ENCODE results near the gene ARPC4.
"Not testable (repeated sequence)": the region's sequence is repeated elsewhere in the genome, so short reads cannot be mapped to it uniquely, and the experiment has no call there.

Gene ARPC4

GRCh38 chr3:9825451-9826040 lies 32.7 kb downstream of the ARPC4 start:
- DNase-seq (ENCODE audit: low read depth) = no peak

- no peak for DNase-seq (ENCODE audit: low read depth)
These were observed 34.1 kb downstream of the ARPC4 start for GRCh38 chr3:9826815-9827573.

- no peak for DNase-seq (ENCODE audit: low read depth)
These were observed 36.2 kb downstream of the ARPC4 start for GRCh38 chr3:9828801-9829755.

- no peak for DNase-seq (ENCODE audit: low read depth)
These were observed 38.4 kb downstream of the ARPC4 start for GRCh38 chr3:9831253-9831652.

DNA sequence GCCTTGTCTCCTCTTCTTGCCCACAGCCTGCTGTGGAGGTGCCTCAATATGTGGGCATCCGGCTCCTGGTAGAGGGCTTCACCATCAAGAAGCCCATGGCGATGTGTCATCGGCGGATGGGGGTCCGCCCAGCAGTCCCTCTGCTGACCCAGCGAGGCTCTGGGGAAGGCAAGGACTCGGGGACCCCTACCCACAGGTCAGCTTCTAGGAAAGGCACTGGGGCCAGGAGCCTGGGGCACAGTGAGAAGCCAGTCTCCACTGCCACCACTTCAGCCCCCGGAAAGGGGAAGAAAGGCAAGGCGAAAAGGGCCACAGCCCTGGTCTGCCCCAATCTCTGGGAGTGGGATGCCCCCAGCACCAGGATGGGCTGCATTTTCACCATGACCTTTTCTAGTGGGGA lies 40.2 kb downstream of the ARPC4 start:
- DNase-seq (ENCODE audit: low read depth) = no peak

DNA sequence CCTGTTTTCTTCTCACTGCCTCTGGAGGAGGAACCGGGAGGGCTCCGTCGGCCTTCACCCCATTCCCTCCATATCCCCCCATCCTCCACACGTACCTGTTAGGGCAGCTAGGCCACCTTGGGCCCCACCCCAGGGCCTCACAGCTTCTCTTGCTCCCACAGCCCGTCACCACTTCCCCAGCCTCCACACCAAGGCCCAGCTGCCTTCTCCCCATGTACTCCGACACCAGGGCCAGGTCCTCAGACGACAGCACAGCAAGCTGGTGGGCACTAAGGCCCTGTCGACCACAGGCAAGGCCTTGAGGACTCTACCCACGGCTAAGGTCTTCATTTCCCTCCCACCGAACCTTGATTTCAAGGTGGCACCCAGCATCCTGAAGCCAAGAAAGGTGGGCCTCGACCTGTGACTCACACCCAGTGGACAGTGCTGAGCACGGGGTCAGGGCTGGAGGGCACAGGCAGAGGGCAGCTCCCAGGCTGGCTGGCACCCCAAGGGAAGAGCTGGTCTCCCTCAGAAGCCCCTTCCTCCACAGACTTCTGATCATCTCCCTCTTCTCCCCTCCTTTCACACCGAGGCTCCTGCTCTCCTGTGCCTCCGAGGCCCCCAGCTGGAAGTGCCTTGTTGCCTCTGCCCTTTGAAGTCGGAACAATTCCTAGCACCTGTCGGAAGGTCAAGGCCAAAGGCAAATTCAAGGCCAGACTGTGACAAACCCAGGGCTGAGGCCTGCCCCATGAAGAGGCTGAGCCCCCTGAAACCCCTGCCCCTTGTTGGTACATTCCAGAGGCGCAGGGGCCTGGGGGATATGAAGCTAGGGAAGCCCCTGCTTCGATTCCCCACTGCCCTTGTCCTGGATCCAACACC lies 41.9 kb downstream of the ARPC4 start:
- DNase-seq (ENCODE audit: low read depth) = no peak

- DNase-seq (ENCODE audit: low read depth) = no peak
These were observed 45.1 kb downstream of the ARPC4 start for GRCh38 chr3:9837701-9838582.

- no peak for DNase-seq (ENCODE audit: low read depth)
These were observed 46.0 kb downstream of the ARPC4 start for GRCh38 chr3:9838856-9839255.

- no peak for DNase-seq (ENCODE audit: low read depth)
These were observed 48.1 kb downstream of the ARPC4 start for GRCh38 chr3:9841015-9841414.

DNA sequence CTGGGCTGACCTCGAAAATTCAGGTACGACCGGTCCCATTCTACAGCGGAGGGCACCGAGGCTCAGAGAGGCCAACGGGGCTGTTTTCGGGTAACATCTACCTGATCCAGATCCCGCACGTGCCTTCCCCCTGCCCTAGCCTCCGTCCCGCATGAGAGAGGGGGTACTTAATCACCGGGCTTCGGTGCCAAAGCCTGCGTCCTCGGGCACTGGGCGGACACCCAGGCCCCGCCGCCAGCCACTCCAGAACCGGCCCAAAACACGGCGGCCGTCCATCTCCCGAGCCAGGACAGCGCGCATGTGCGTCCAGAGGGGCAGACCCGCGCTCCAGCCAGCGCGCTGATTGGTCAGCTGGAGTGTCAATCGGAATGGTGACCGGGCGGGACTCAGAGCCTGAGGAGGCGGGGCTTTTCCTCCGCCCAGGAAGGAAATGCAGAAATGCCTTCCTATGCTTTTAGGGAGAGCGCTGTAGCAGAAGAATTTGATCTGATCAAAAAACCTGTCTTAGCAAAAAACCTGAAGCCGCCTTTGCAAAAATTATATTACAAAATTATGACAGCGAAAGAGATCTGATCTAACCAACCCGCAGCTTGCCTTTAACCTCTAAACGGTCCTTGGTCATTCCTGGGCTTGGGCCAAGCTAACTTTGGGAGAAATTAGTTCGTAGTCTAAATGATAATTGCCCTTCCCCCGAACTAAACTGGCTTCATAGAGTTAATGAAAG lies 51.0 kb downstream of the ARPC4 start, which contains the start of gene RPUSD3:
TSS of gene RPUSD3 (minus strand) at position 294 of the 724 bp plus-strand sequence. CDS start at position 276, 18 bp downstream.
- peak; percentile 93 for DNase-seq (ENCODE audit: low read depth)

DNA sequence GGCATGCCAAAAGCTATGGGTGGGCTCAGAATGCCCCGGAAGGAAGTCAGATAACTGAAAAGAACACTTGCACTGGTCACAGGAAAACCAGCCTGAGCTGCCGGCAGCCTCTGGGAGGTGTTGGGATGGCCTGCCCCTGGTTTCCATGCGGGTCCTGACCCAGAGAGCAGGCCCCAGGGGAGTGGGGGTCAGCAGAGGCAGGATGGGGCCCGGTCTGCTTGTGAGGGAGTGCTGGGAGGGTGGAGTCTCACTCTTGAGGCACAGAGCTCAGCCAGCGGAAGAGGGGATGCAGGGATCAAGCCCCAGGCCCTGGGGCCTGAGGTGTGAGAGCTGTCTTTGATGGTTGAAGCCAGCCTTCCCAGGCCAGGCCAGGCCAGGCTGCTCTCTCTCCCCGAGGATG lies 53.3 kb downstream of the ARPC4 start:
- no peak for DNase-seq (ENCODE audit: low read depth)

DNA sequence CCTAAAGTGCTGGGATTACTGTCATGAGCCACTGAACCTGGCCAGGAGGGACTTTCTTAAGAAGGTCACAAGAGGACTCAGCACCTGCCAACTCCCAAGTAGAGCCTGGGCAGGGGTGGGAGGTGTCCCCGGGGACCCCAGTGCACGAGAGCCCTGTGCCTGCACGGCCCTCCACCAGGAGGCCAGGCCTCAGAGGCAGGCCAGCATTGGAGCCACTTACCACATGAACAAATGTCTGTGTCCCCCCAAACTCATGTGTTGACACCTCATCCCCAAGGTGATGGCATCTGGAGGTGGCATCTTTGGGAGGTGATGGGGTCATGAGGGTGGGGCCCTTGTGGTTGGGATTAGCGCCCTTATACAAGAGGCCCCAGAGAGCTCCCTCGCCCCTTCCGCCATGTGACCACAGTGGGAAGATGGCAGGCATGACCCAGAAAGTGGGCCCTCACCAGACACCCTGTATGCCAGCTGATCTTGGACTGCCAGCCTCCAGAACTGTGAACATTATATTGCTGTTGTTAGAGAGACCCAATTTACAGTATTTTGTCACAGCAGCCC lies 54.1 kb downstream of the ARPC4 start:
- no peak for DNase-seq (ENCODE audit: low read depth)

- not testable (repeated sequence) for DNase-seq (ENCODE audit: low read depth)
These were observed 55.0 kb downstream of the ARPC4 start for GRCh38 chr3:9847870-9848269.

DNA sequence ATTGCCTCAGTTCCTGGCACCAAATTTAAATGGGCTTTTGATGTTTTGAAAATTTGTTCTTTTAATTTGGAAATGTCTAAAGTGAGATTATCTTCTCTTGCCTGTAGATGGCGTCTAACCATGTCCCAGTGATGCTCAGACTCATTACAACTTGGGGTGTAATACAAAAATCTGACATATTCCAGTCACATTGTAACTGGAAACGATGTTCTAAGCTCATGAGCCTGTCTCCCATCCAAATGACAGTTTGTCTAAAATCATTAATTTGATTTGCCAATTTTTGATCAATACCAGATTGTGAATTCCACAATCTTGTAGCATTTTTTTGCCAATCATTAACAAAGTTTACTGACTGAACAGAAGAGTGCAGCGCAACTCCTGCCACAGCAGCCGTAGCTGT lies 56.0 kb downstream of the ARPC4 start:
- DNase-seq (ENCODE audit: low read depth) = not testable (repeated sequence)

DNA sequence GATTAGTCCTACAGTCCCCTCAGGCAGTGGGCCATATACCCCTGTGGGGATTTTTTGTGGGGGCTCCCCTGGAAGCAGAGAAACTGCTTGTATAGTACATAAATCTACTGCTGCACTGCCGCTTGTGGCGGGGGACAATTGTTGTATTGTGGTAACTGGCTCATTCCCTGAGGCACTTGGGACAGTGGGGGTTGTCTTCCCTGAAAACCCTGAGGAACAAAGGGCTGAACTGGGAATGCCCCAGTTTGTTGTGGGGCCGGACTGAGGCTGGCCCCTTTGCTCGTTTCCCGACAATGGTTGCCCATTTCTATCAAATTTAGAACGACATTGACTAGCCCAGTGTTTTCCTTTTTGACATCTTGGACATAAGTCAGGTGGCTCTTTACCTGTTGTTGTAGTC lies 58.5 kb downstream of the ARPC4 start:
- not testable (repeated sequence) for DNase-seq (ENCODE audit: low read depth)

DNA sequence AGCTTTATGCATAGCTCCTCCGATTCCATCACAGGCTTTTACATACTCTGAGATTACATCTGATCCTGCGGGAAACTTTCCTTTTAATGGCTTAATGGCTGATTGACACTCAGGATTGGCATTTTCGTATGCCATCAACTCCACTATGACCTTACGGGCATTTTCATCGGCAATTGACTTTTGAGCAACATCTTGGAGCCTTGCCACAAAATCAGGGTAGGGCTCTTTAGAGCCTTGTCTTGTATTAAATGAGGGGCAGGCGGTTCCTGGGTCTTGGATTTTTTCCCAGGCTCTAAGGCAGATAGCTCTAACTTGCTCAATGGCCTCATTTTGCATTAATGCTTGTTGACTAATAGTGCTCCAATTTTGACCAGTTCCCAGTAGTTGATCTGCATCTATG lies 59.0 kb downstream of the ARPC4 start:
- DNase-seq (ENCODE audit: low read depth) = not testable (repeated sequence)

DNA sequence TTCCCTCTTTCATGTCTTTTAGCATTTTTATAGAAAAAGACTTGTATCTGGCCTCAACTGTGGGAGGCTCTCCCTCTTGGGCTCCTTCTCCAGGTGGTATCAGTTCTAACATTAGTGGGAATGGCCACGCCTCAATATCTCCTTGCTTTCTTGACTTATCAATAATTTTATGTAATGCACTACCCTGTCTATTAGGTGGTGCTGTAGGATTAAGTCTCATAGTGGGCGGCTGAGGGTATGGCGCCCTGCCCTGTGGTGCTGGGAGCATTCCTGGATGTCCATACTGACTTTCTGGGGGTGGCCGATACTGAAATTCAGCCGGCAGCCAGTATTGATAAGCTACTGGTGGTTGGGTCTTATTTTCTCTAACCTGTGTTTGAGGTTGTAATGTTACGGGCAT lies 59.6 kb downstream of the ARPC4 start:
- no peak for DNase-seq (ENCODE audit: low read depth)

- DNase-seq (ENCODE audit: low read depth) = not testable (repeated sequence)
These were observed 61.5 kb downstream of the ARPC4 start for GRCh38 chr3:9854291-9854940.

GRCh38 chr3:9855594-9855993 lies 62.7 kb downstream of the ARPC4 start:
- no peak for DNase-seq (ENCODE audit: low read depth)

Measured in HS-27A (cell line).